NCI-H2029 treated with DMSO at 0.1 percent for 48 hours (cell line): ENCODE results near the gene PRORP.
"Not testable (repeated sequence)": the region's sequence is repeated elsewhere in the genome, so short reads cannot be mapped to it uniquely, and the experiment has no call there.

Experiments used
- DNase-seq: peaks from one replicate; lab custom pipeline; 2025; lab: John Stamatoyannopoulos, UW

PRORP gene

DNA sequence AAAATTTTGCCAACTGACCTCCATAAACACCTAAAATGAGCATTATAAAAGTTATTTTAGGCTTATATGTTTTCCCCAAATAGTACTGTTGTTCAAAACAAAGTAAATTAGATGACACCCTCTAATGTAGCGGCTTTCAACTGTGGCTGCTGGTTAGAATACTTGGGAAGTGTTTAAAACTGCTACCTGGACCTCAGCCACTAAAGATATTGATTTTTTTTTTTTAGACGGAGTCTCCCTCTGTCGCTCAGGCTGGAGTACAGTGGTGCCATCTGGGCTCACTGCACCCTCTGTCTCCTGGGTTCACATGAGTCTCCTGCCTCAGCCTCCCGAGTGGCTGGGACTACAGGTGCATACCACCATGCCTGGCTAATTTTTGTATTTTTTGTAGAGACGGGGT, 16.2 kb downstream of the PRORP start:
- DNase-seq, result no peak

DNA sequence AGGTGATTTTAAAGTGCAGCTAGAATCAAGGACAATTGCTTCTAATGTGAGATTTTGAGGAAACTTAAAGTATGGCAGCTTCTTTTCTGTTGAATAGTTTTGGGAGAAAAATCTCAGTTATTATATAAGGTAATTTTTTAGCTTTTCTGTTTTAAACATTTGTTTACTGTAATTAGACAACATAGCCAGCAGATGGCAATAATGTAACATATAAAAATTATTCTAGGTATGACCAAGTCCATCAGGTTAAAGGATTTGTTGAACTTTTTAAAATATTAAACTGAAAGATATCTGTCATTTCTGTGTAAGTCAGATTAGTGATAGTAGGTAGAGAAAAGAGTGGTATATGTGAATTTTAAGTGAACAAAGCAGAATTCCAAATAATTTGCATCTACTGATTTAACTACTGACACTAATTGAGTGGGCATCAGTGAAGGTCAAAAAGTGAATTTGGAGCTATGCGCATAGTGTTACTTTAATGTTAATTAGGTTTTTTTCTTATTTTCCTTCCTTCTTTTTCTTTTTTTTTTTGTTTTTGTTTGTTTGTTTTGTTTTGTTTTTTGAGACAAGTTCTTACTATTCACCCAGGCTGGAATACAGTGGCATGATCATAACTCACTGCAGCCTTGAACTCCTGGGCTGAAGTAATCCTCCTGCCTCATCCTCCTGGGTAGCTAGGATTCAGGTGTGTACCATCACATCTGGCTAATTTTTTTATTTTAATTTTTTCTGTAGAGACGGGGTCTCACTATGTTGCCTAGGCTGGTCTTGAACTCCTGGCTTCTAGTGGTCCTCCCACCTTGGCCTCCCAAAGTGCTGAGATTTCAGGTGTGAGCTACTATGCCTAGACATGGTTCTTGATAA, 18.6 kb downstream of the PRORP start:
- DNase-seq, result peak; percentile 98

DNA sequence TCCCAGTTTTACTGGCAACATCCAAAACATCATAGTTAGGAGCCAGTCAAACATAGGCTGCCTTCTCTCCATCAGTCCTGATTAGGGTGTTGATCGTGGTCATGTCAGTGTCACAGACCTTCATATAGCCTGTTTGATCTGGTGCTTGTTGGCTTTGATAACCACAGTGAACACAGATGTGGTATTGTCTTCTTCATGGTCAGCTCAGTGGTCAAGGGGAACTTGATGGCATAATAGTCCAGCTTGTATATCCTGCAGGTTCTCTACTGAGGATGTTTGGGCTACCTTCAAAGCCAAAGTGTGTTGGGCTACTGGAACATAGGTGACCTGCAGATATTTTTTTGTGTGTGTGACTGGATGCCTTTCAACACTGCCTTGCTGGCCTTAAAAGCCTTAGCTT, 21.7 kb downstream of the PRORP start:
- no peak for DNase-seq

DNA sequence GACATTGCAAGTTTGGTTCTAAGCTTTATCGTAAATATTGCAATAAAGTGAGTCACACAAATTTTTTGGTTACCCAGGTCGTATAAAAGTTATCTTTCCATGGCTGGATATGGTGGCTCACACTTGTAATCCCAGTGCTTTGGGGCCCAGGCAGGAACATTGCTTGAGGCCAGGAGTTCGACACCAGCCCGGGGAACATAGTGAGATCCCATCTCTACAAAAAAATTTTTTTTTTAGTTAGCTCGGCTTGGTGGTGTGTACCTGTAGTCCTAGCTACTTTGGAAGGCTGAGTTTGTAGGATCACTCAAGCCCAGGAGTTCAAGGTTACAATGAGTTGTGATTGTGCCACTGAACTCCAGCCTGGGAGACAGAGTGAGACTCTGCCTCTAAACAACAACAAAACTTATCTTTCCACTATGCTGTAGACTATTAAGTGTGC, 24.4 kb downstream of the PRORP start:
- no peak for DNase-seq

DNA sequence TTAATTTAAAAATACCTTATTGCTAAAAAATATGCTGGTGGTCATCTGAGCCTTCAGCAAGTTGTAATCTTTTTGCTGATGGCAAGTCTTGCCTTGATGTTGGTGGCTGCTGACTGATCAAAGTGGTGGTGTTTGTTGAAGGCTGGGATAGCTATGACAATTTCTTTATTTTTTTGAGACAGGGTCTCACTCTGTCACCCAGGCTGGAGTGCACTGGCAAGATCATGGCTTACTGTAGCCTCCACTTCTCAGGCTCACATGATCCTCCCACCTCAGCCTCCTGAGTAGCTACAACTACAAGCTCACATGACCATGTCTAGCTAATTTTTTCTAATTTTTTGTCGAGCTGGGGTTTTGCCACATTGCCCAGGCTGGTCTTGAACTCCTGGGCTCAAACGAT, 24.8 kb downstream of the PRORP start:
- no peak for DNase-seq

DNA sequence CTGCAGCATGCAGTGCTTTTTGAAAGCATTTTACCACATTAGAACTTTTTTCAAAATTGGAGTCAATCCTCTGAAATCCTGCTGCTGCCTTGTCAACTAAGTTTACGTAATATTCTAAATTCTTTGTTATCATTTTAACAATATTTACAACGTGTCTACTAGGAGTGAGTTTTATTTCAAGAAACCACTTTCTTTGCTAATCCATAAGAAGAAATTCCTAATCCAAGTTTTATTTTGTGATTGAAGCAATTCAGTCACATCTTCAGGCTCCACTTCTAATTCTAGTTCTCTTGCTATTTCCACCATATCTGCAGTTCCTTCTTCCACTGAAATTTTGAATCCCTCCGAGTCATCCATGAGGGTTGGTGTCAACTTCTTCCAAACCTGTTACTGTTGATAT, 25.4 kb downstream of the PRORP start:
- DNase-seq, result no peak

DNA sequence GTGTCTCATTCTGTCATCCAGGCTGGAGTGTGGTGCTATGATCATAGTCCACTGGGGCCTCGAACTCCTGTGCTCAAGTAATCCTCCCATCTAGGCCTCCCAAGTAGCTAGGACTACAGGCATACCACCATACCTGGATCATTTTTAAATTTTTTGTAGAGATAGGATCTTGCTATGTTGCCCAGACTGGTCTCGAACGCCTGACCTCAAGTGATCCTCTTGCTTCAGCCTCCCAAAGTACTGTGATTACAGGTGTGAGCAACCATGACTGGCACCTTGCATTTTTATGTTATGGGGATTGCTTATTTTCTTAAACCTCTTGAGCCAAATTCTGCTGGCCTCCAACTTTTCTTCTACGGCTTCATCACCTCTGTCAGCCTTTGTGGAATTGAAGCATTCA, 26.9 kb downstream of the PRORP start:
- DNase-seq, result no peak

DNA sequence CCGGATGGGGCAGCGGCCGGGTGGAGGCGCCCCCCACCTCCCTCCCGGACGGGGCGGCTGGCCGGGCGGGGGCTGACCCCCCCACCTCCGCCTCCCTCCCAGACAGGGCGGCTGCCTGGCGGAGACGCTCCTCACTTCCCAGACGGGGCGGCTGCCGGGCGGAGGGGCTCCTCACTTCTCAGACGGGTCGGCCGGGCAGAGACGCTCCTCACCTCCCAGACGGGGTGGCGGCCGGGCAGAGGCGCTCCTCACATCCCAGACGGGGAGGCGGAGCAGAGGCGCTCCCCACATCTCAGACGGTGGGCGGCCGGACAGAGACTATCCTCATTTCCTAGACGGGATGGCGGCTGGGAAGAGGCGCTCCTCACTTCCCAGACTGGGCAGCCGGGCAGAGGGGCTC, 30.2 kb downstream of the PRORP start:
- DNase-seq, result not testable (repeated sequence)

DNA sequence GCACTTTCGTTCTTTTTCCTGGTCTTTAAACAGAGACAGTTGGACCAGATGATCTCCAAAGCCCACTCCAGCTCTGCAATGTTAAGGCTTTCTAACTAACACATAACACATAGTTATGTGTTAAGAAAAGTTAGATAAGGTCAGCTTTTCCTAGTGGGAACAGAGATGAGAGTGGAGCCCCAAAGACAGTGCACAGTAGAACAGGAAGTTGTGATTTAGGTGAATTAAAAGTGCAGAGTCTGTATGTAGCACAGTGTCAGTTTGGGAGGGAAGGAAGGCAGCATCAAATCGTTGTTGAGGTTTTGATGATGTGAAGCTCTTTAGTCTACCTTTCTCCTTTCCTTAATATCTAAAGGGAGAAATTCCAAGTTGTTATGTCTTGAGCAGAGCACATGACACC, 31.7 kb downstream of the PRORP start:
- DNase-seq, result no peak

DNA sequence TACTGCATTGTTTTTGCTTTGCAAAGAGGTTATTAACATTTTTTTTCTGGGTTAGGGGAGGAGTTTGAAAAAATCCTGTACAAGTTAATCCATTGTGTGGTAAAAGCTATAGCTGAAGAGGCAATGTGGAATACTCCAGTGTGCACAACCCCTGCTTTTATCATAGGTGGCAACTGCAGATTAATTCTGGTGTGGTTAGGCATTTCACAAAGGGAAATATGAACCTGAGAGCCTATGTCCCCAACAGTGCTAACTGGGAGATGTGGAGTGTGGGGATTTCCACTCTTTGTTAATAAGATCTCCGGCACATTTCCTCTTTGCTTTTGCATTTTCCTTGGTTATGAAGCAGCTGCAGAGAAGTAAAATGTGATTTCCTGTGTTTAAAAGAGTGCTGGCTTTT, 33.6 kb downstream of the PRORP start:
- no peak for DNase-seq

DNA sequence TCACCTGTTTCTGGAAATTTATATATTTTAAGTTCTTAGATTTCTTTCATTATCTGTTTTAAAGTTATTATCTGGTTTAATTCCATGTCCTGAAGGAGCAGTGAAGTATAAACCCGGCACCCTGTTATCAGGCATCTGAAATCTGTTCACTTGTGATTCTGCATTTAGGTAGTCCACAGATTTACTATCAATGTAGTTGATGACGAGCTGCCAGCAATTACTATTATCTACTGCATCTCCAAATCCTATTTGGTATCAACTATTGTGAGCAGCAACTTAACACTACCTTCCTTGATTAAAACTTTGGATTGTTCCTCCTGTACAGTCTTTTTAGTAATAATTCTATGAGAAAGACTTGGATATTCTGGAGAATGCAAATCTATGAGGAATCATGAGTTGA, 36.1 kb downstream of the PRORP start:
- no peak for DNase-seq

DNA sequence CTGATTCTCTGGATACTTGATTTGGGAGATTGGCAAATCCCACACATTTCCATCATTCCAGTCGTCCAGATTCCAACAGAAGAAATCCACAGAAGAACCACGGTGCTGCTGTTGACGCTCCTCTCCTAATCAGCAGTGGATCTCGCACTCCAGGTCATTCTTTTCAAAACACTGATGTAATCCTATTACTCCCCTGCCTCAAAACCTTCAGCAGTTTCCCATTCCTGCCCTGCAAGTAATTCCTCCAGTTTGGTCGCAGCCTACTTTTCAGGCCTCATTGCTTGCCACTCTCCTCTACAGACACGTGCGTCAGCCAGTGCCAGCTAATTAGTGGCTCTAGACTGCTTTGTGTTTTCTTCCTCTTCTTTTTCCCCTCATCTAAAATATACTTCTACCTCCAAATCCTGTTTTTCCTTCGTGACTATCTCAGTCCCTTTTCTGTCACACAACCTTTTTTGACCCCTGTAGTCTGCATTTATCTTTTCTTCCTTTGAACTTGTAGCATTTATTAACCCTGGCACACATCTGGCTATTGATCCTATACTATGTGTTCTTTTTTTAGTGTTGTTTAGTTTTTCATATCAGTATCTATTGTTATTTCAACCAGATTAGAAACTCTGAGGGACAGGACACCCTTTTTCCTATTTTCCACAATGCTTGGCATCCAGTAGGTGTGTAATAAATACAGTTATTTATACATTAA, 36.8 kb downstream of the PRORP start:
- DNase-seq, result no peak

DNA sequence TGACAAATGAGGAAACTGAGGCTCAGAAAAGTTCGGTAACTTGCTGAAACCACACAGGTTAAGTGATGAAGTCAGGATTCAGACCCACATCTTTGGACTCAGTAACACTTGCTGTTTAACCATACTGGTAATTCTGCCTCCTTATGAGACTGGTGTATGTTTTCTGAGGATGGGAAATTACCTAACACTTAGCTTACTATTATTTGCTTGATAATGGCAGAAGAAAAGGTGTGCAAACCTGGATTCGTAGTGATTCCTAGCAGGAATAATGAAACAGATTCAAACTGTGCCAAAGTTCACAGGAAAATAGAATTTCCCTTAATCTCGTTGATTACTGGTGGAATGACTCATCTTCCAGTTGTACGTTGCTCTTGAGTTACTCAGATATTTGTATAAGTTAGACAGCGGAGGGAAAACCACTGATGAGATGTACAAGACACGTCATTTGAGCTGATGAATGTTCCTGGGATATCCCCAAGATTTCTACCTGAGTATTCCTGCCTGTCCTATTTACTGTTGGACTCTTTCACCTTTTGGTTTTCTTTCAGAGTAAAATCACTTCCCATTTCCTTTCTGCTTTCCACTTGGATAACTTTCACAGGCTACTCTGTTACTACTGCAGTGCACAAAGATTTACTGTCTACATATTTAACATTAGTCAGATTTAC, 37.5 kb downstream of the PRORP start:
- DNase-seq, result no peak

DNA sequence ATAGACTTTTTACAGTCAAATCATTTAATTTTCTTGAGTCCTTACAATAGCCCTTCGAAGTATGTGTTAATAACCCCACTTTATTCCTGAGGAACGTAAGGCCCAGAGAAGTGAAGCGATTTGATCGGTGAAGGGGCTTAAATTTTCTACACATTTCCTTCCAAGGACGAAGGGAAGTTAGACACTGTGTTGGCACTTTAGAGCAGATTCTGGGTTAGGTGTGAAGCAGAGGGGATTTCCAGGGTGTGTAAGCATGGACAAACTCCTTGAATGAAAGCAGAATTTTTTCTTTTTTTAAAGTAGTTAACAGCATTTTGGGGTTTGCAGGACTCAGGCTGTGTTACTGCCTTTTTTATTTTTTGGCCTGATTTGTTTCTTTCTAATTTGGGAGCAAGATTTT, 38.9 kb downstream of the PRORP start:
- DNase-seq, result no peak

DNA sequence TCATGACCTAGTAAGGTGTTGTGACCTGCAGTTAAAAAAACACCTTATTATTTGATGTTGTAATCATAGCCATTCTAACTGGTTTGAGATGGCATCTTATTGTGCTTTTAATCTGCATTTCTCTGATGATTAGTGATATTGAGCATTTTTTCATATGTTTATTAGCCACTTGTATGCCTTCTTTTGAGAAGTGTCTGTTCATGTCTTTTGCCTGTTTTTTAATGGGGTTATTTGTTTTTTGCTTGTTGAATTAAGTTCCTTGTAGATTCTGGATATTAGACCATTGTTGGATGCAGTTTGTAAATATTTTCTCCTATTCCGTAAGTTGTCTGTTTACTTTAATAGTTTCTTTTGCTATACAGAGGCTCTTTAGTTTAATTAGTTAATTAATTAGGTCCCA, 41.0 kb downstream of the PRORP start:
- DNase-seq, result no peak

DNA sequence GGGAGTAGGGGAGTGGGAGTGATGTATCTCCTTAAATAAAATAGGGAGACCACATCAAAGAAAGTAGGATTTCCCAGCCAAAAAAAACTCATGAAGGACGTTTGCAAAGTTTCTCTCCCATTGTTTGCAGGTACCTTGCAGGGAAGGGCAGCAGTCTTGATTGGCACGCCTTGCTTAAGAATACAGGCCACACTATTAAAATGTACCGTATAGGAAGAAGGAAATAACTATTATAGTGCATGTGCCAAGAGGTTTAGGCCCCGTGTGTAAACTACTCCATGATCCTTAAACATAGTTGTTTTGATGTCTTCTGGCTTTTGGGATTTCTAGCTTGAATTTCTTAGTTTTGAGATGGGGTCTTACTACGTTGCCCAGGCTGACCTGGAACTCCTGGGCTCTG, 42.5 kb downstream of the PRORP start:
- DNase-seq, result no peak

DNA sequence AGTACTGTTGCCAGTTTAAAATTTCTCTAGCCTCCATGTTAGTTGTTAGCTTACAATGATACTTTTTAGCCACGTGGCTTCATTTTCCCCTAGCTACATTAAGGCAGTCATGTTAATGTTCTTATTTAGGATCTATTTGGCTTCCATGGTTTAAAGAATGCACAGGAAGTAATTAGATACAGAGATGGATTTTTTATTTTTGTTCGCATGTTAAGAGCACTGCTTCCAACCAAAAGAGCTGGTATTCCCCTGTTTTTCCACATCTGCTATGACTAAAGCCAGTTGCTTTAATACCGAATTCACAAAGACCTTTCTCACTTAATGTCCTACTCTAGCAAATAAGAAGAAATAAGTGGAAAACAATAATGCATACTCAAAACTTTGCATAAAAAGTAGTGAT, 45.1 kb downstream of the PRORP start:
- no peak for DNase-seq
